22Rv1 (cell line): ENCODE data around the gene CFAP251.

ENCODE experiments used
- H3K27ac ChIP-seq: fragments of 450-650 bp; 2 replicates; pipeline ENCODE4 v1.5.1; 2017
- ZFX ChIP-seq: fragments of 450-650 bp; IDR thresholded peaks from 2 replicates; pipeline ENCODE4 v1.6.1; 2017; ENCODE audit warnings: antibody characterized with exemption, borderline replicate concordance
- TF ChIP-seq, protein P1 (sequence below): fragments of 450-650 bp; IDR thresholded peaks from 2 replicates; pipeline ENCODE4 v1.5.1; 2017; ENCODE audit warnings: mild to moderate bottlenecking

The CFAP251 gene

DNA sequence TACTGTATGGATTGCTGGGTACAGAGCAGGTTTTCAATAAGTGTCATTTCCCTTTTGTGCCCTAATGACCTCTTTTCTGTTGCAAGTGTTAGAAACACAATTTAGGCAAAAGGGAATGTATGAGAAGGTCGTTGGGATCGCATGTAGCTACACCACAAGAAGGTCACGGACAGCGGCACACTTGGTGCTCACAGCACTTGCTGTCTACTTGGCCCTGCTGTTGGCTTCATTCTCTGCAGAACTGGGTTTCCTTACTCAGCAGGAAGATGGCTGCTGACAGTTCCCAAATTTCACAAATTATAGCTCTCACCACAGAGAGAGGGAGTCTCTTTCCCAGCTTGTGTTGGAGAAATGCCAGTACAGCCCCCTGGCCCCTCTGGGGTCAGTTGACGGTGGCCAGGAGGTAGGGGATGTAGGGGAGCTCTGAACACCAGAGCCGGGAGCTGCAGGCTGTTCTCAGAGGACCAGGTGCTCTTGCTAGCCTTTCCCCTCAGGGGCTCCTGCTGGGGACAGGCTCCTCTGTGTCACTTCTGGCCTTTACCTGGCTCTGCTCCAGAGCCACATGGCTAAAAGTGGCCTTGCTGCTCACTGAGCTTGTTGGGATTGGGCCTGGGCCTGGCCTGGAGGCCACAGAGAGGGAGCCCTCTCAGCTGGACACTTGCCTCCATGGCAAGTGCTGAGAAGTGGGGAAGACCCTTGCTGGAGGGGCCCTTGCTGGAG is 52.3 kb downstream of the CFAP251 start:
- H3K27ac ChIP-seq = no peak overlapping the region
- TF ChIP-seq ZFX = no peak
- TF ChIP-seq, protein P1, sequence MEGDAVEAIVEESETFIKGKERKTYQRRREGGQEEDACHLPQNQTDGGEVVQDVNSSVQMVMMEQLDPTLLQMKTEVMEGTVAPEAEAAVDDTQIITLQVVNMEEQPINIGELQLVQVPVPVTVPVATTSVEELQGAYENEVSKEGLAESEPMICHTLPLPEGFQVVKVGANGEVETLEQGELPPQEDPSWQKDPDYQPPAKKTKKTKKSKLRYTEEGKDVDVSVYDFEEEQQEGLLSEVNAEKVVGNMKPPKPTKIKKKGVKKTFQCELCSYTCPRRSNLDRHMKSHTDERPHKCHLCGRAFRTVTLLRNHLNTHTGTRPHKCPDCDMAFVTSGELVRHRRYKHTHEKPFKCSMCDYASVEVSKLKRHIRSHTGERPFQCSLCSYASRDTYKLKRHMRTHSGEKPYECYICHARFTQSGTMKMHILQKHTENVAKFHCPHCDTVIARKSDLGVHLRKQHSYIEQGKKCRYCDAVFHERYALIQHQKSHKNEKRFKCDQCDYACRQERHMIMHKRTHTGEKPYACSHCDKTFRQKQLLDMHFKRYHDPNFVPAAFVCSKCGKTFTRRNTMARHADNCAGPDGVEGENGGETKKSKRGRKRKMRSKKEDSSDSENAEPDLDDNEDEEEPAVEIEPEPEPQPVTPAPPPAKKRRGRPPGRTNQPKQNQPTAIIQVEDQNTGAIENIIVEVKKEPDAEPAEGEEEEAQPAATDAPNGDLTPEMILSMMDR = no peak

DNA sequence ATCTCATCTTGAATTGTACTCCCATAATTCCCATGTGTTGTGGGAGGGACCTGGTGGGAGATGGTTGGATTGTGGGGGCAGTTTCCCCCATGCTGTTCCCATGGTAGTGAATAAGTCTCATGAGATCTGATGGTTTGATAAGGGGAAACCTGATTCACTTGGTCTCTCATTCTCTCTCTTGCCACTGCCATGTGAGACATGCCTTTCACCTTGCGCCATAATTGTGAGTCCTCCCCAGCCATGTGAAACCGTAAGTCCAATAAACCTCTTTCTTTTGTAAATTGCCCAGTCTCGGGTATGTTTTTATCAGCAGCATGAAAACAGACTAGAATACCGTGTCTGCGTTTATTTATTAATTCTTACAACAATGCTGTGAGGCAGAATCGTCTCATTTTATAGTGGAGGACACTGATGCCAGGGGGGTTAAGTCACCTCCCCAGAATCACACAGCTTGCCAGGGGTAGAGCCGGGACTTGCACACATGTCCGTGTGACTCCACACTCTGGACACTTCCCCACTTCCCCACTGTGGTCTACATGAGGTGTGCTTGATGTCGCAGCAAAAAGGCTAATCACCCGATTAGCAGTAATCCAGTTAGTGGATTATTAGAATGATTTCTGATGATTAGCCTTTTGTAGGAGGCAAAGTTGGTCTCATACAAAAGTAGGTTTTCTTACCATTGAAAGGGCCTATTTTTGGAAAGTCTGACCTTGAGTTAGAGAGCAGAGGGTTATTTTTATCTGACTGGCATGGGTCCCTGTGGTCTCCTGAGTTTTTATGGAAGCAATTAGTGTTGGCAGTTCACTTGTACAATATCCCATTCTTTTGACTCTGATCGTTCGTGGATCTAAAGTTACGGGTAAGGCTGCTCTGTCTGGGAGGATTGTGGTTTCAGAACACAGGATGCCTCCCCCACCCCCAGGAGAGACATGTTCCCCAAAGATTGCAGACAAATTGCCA is 55.9 kb downstream of the CFAP251 start:
- no peak overlapping the region for H3K27ac ChIP-seq
- TF ChIP-seq, protein P1 = no peak

DNA sequence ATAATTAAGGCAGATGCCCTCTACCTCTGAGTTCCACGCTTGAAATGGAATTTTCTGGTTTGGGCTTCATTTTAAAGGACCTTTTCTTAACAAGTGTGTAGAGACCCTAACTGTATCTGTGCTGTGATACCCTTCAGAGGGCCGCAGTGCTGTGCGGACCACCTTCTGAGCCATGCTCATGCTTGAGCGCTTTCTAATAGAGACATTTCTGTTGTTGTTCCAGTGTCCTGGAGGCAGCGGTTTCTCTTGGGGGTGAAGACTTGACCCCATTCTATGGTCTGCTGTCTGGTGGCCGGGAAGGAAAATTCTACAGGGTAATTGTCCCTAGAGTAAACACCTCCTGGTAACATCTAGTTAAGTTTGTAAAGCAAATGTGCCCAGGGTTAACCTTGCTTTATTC is 56.6 kb downstream of the CFAP251 start:
- TF ChIP-seq, protein P1 = no peak
- TF ChIP-seq ZFX = no peak
- no peak overlapping the region for H3K27ac ChIP-seq

DNA sequence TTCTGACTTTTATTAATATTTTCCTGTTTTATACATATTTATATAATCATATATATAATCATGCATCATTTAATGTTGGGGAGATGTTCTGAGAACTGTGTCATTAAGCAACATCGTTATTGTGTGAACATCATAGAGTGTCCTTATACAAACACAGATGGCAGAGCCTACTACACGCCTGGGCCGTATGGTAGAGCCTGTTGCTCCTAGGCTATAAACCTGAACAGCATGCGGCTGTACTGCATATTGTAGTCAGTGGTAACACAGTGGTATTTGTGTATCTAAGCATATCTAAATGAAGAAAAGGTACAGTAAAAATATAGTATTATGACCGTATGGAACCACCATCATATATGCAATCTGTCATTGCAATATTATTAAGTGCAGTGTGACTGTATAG is 58.6 kb downstream of the CFAP251 start:
- TF ChIP-seq ZFX = no peak
- TF ChIP-seq, protein P1 = no peak
- no peak overlapping the region for H3K27ac ChIP-seq

DNA sequence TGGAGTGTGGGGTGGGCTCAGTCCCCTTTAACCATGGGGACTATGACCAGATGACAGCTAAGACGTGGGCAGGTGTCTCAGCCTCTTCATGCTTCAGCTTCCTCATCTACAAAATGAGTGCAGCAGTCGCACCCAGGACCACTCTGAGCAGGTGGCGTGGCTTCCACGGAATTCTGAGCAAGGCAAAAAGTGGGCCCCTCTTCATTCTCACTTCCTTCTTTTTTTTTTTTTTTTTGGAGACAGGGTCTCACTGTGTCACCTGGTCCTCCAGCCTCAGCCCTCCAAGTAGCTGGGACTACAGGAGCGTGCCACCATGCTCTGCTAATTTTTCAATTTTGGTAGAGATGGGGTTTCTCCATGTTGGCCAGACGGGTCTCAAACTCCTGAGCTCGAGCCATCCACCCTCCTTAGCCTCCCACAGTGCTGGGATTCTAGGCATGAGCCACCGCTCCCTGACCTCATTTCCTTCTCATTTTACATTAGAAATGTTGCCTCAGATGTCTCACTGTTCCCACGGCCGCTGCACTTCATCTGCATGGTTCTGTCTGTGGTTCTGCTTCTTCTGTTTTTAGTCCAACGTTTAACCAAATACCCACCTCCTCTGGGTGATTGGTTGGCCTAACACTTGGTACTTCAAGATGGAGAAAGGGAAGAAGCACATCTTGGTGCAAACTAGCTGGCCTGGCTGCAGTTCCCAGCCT is 61.9 kb downstream of the CFAP251 start:
- H3K27ac ChIP-seq = no peak overlapping the region
- TF ChIP-seq, protein P1 = no peak
- TF ChIP-seq ZFX = no peak

DNA sequence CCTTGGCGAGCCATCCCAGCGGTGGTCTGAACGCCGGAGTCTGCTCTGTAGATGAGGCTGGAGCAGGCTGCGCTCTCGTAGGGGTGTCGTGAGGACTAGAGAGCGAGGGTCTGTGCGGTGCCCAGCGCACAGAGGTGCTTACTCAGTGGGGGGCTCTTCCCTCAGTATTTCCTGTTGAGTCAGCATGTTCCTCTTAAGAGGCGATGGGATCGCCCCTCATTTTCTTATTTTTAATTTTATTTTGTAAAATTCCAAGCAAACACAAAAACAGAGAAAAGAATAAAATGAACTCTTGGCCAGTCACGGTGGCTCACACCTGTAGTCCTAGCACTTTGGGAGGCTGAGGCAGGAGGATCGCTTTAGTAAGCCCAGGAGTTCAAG is 62.5 kb downstream of the CFAP251 start:
- H3K27ac ChIP-seq = no peak overlapping the region
- TF ChIP-seq ZFX = no peak
- TF ChIP-seq, protein P1 = no peak
